Activated CD8-positive, alpha-beta T cell treated with anti-CD3 and anti-CD28 coated beads, Interleukin-2, amount 10 ng/mL, durations not matched to agents 7 days and 5 days (primary cell): ENCODE measurements around the gene SLC8A3. TPM values are rescaled to one million over a fixed set of nuclear protein-coding genes. Genes with fewer than 3 reads are reported as not detected.

Source experiments
- ATAC-seq: fragments of 150-1000 bp; cut with Tn5 transposase; one replicate; pipeline ENCODE4 v1.10.0; 2021; ENCODE audit warnings: moderate library complexity
- CTCF ChIA-PET: fragments of 350-600 bp; sonication (Branson Sonifier 250); formaldehyde crosslinking; loops from one replicate; lab custom pipeline; 2021; ENCODE audit warnings: antibody characterized with exemption; lab: Charles Lee
- POLR2A ChIA-PET: fragments of 350-600 bp; sonication (Branson Sonifier 250); formaldehyde crosslinking; loops from one replicate; lab custom pipeline; 2021; ENCODE audit warnings: antibody characterized with exemption; lab: Charles Lee
- DNase-seq: peaks from one replicate; pipeline ENCODE4 v3.0.0-alpha.2; 2020
- H3K27ac Mint-ChIP-seq: one replicate; pipeline ENCODE4 v1.8.0; 2021; ENCODE audit warnings: mild to moderate bottlenecking, mixed read lengths
- H3K27me3 Mint-ChIP-seq: one replicate; pipeline ENCODE4 v1.8.0; 2021; ENCODE audit warnings: low read depth, mixed read lengths
- H3K36me3 Mint-ChIP-seq: one replicate; pipeline ENCODE4 v1.8.0; 2021; ENCODE audit warnings: low read depth, mixed read lengths
- H3K4me1 Mint-ChIP-seq: one replicate; pipeline ENCODE4 v1.8.0; 2021; ENCODE audit warnings: low read depth, mixed read lengths
- H3K4me3 Mint-ChIP-seq: one replicate; pipeline ENCODE4 v1.8.0; 2021; ENCODE audit warnings: mild to moderate bottlenecking, mixed read lengths
- H3K9me3 Mint-ChIP-seq: one replicate; pipeline ENCODE4 v1.8.0; 2022; ENCODE audit warnings: mixed read lengths; ENCODE audit not compliant: insufficient read depth
- total RNA-seq, 2 experiments: library from RNA; stranded (reverse); gene quantifications; one replicate each; pipeline ENCODE4 v1.2.3, GENCODE V29; 2021

The SLC8A3 gene
- total RNA-seq, 2 experiments from 2014 or later: not detected

DNA sequence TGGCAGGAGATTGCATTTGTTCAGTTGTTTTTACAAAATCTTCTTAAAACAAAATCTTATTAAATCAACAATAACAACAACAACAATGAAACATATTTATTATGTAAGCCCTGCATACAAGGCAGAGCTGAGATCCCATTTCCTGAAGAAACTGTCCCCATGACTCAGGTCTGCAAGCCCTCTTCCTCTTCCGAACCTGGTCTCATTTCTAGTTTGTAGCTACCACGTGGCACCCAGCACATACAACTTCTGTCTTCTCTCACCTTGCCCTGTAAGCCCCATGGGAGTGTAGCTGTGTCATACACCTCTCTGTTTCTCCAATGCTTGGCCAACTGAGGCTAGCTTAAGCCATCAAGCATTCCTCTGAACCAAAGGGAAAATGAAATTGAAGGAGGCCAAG, 106.4 kb downstream of the SLC8A3 start:
- CTCF ChIA-PET: interaction anchor here (1.1 to 1.3 kb wide), 2 partner anchors 8 to 54 kb away, joined by 3 to 4 read pairs; no protein-coding TSS in a partner anchor

DNA sequence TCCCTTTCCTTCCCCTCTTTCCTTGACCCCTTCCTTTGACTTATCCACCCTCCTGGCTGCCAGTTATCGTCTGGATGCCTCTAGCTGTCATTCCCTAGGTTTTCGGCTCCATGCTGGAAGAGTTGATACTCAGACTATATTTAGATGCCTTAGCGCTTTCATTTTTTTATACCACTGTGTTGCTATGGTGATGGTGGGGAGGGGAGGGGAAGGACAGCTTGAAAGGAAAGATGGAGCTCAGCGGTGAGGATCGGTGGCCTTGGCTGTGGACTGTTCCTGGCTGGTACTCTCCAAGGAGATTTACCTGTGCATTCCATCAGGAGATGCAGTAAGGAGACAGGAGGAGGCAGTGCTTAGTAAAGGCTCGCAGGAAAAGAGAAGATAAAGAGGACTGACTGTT, 108.7 kb downstream of the SLC8A3 start:
- H3K27me3 Mint-ChIP-seq: peaks cover 28% of the 10 kb centered on the region
- H3K36me3 Mint-ChIP-seq: no peaks in the 10 kb centered on the region
- H3K27ac Mint-ChIP-seq: no peak overlapping the region
- CTCF ChIA-PET: interaction anchor here (0.7 to 1.5 kb wide), 2 partner anchors 20 to 203 kb away, joined by 3 read pairs; no protein-coding TSS in a partner anchor
- no peaks in the 10 kb centered on the region for H3K4me1 Mint-ChIP-seq
- no peaks in the 10 kb centered on the region for H3K9me3 Mint-ChIP-seq
- POLR2A ChIA-PET: no interaction called here
- ATAC-seq: no peak
- no peak for DNase-seq
- no peak overlapping the region for H3K4me3 Mint-ChIP-seq

More for the DNA sequence above, 106.4 kb downstream of the SLC8A3 start:
- H3K36me3 Mint-ChIP-seq: no peaks in the 10 kb centered on the region
- H3K9me3 Mint-ChIP-seq: no peaks in the 10 kb centered on the region
- ATAC-seq: no peak
- no peaks in the 10 kb centered on the region for H3K4me1 Mint-ChIP-seq
- peaks cover 31% of the 10 kb centered on the region for H3K27me3 Mint-ChIP-seq
- POLR2A ChIA-PET: no interaction called here
- no peak overlapping the region for H3K27ac Mint-ChIP-seq
- no peak overlapping the region for H3K4me3 Mint-ChIP-seq
- DNase-seq: no peak

DNA sequence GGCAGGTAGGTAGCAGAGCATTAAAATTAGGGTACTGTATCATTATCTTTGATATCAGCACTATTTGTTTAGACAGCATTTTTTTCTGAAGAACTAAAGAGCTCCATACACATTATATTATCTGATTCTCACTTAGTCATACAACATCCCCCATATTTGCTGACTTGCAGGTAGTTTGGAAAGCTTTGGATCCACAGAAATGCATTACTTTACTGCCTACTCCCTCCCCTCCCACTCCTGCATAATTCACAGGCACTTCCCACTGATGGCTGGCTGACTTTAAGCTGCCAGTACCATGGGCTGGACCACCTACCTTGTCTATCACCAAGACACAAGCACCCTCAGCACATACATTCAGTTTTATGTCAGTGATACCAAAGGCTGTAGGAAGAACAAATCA, 110.4 kb downstream of the SLC8A3 start:
- peaks cover 19% of the 10 kb centered on the region for H3K27me3 Mint-ChIP-seq
- POLR2A ChIA-PET: no interaction called here
- no peak overlapping the region for H3K4me3 Mint-ChIP-seq
- no peaks in the 10 kb centered on the region for H3K36me3 Mint-ChIP-seq
- no peaks in the 10 kb centered on the region for H3K9me3 Mint-ChIP-seq
- CTCF ChIA-PET: no interaction called here
- H3K27ac Mint-ChIP-seq: no peak overlapping the region
- no peaks in the 10 kb centered on the region for H3K4me1 Mint-ChIP-seq
- DNase-seq: no peak
- no peak for ATAC-seq

DNA sequence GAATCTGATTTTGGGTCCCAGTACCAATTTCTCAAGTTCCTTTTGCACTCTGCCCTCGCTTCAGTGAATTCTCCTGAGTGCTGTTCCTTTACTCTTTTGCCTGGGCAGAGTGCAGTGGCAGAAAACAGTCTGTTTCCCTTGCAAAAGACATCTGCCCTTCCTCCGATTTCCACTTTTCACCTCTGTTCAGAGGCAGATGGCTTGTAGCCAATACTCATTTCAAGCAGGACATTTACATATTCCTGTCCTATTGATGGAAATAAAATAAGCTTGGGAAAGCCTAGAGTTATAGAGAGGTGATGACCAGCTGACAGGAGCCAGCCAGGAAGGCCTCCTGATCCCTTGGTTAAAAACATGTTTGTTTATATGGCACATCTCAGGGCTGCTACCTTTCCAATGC, 111.0 kb downstream of the SLC8A3 start:
- no peaks in the 10 kb centered on the region for H3K9me3 Mint-ChIP-seq
- ATAC-seq: no peak
- DNase-seq: no peak
- H3K27ac Mint-ChIP-seq: no peak overlapping the region
- ChIA-PET POLR2A (no interaction called here), CTCF (no interaction called here)
- H3K27me3 Mint-ChIP-seq: peaks cover 23% of the 10 kb centered on the region
- no peak overlapping the region for H3K4me3 Mint-ChIP-seq
- H3K36me3 Mint-ChIP-seq: no peaks in the 10 kb centered on the region
- no peaks in the 10 kb centered on the region for H3K4me1 Mint-ChIP-seq

DNA sequence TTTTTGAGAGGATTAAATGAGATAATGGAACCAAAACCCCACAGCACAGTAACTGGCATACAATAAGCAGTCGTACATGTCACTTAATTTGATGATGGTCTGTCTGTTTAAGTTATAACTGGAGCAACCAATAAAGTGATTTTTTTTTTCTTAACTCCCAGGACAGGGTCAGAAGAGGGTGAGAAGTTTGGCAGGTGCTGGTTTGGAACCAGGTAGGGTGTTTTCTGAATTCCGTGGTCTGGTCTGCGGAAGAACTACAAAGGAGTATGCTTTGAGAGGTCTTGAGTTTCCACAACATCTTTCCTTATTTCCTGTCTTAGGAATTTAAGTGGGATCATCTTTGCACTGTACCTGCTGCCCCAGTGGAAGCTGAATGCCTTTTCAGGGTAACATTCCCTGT, 111.7 kb downstream of the SLC8A3 start:
- ATAC-seq (no peak), DNase-seq (no peak)
- Mint-ChIP-seq H3K27me3 (peaks cover 21% of the 10 kb centered on the region), H3K27ac (no peak overlapping the region), H3K4me3 (no peak overlapping the region), H3K4me1 (no peaks in the 10 kb centered on the region), H3K36me3 (no peaks in the 10 kb centered on the region), H3K9me3 (no peaks in the 10 kb centered on the region)
- POLR2A ChIA-PET: no interaction called here
- CTCF ChIA-PET: no interaction called here

DNA sequence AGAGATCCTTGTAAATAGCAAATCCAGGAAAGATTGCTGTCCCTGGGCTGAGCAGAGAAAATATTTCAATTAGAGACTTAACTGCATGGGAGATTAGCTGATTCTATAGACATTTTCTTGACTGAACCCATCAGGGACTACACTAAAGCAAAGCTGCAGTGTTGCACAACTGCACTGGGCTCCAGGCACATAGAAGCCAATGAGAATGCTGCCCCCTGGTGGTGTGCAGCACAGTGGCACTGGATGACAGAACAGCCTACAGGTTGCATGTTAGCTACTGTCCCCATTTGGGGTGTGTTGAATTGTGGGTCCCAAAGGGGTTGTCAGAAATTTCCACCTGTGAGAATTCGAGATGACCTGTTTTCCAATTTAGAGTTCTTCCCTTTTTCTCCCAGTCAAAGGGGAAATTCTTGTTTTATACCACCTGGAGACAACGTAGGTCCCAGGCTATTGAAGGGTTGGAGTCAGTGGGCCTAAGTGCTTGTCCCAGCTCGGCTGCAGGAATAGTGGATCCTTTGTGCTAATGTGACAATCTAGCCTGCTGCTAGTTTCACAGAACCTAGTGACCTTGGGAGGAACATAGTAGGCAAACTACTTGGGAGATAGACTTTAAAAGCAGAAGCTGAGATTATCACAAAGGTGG, 114.7 kb downstream of the SLC8A3 start:
- POLR2A ChIA-PET: no interaction called here
- peak; percentile 66 for DNase-seq
- peak; percentile 81 for ATAC-seq
- Mint-ChIP-seq H3K4me1 (no peaks in the 10 kb centered on the region), H3K27me3 (peaks cover 20% of the 10 kb centered on the region), H3K27ac (no peak overlapping the region), H3K9me3 (no peaks in the 10 kb centered on the region), H3K4me3 (no peak overlapping the region), H3K36me3 (no peaks in the 10 kb centered on the region)
- CTCF ChIA-PET: interaction anchor here (0.7 to 2.5 kb wide), 12 partner anchors 9 to 256 kb away, joined by 3 to 20 read pairs (median 4); no protein-coding TSS in a partner anchor

DNA sequence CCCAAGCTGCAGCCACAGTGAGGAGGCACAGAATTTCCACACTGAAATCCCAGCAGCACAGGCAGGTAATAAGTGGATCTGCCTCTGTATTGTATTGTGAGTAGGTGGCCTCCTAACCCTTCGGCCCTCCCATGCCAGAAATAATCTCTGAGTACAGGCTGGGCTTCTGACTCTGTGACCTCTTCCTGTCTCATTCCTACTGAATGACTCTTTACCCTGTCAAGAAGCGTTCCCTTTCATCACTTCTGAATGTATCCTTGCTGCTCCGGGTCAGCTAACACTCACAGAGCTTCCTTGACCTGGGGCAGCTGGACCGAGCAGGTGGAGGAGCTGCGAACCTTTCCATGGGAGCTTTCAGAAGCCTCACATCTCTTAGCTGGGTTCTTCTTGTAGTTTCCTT, 119.6 kb downstream of the SLC8A3 start:
- no peaks in the 10 kb centered on the region for H3K4me1 Mint-ChIP-seq
- DNase-seq (no peak), ATAC-seq (no peak)
- H3K27me3 Mint-ChIP-seq: peaks cover 20% of the 10 kb centered on the region
- no peaks in the 10 kb centered on the region for H3K36me3 Mint-ChIP-seq
- CTCF ChIA-PET: interaction anchor here (0.6 kb wide), 1 partner anchor 14 kb away, joined by 3 read pairs; no protein-coding TSS in a partner anchor
- H3K27ac Mint-ChIP-seq: no peak overlapping the region
- H3K4me3 Mint-ChIP-seq: no peak overlapping the region
- POLR2A ChIA-PET: no interaction called here
- H3K9me3 Mint-ChIP-seq: no peaks in the 10 kb centered on the region

DNA sequence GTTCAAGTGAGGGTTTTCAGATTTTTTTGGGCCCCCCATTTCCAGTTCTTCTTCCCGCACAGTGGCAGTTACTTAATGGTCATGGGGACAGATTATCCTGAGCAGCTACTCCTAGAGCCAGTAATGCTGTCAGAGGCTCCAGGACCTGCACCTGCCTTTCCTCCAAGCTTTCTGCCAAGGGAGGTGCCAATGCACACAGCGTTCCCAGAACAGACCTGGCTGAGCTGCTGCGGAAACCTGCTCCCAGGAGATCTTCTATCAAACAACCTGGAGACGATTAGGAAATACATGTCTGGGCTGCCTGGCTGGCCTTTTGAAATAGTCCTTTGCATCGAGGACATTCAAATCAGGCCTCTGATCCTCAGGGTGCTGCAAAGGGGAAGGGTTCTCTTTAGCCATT, 120.9 kb downstream of the SLC8A3 start:
- Mint-ChIP-seq H3K9me3 (no peaks in the 10 kb centered on the region), H3K4me1 (no peaks in the 10 kb centered on the region), H3K27me3 (peaks cover 19% of the 10 kb centered on the region), H3K4me3 (no peak overlapping the region), H3K27ac (no peak overlapping the region), H3K36me3 (no peaks in the 10 kb centered on the region)
- DNase-seq: no peak
- no peak for ATAC-seq
- POLR2A ChIA-PET: no interaction called here
- CTCF ChIA-PET: no interaction called here

DNA sequence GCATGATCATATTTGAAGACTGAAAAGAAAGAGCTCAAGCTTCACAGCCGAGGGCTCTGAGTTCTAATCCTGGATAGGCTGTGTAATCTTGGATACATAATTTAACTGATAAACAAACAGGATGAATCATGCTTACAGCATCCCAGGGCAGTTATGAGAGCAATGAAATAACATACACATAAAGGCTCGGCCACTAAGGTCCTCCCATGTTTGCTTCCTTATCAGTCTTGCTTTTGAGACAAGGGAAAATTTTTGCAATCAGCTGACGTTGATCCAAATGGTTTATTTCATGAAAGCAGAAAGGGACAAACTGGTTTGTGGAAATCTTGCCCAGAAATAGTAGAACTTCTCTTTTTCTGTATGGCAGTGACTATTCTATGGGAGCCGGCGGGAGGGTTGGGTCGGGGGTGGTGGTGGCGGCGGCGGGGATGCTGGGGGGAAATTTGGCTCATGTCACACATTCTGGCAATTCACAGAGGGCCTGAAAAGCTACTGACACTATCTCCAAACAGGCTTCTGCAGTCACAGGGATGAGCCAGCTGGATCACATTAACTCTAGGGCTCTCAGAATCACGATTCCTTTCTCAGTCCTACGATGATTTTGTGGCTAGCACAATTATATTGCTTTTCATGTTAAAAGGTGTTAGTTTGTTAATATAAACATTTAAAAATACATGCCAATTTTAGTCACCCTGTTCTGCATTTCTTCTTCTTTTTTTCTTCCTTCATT, 124.5 kb downstream of the SLC8A3 start:
- no peak for ATAC-seq
- H3K36me3 Mint-ChIP-seq: no peaks in the 10 kb centered on the region
- H3K4me1 Mint-ChIP-seq: no peaks in the 10 kb centered on the region
- no peak overlapping the region for H3K27ac Mint-ChIP-seq
- H3K27me3 Mint-ChIP-seq: peaks cover 18% of the 10 kb centered on the region
- no peak overlapping the region for H3K4me3 Mint-ChIP-seq
- ChIA-PET CTCF (no interaction called here), POLR2A (interaction anchor here (0.6 kb wide), 1 partner anchor 346 kb away, joined by 3 read pairs; no protein-coding TSS in a partner anchor)
- DNase-seq: no peak
- H3K9me3 Mint-ChIP-seq: no peaks in the 10 kb centered on the region

DNA sequence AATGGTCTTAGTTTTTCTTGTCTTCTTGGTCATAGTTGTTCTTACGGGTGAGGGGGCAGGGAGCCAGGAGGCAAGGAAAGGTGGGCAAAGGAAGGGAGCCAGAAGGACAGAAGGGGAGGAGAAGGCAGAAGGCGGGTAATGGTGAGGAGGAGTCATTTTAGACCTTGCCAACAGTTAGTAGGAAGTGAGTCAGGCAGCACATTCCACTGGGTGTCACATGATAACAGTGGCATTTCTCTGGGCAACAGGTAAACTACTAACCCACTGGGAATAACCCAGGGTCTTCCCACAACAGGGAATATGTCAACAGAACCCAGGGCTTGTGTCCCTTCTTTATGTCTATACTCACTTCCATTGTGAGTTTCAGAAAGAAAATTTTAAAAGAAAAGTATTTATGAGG, 127.6 kb downstream of the SLC8A3 start:
- CTCF ChIA-PET: no interaction called here
- peaks cover 13% of the 10 kb centered on the region for H3K27me3 Mint-ChIP-seq

DNA sequence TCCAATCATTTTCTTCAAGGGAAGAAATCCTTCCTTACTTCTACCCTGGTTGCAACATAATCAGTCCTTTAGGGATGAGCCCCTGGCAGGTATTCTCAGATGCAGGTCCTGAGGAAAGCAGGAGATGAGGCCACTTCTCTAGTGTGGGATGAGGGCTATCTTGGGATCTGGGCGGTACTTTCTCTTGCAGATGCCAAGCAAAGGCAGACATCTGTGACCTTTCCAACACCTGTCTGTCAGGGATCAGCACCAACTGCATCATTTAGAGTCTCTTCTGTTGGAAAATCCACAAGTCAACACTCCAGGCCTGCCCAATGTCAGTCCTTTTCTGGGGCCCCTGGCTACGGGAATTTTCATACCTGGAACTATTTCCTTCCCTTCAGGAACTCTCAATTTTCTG, 129.2 kb downstream of the SLC8A3 start:
- H3K36me3 Mint-ChIP-seq: no peaks in the 10 kb centered on the region
- ChIA-PET CTCF (interaction anchor here (0.6 kb wide), 1 partner anchor 20 kb away, joined by 3 read pairs; no protein-coding TSS in a partner anchor), POLR2A (no interaction called here)
- H3K9me3 Mint-ChIP-seq: no peaks in the 10 kb centered on the region
- ATAC-seq (no peak), DNase-seq (no peak)
- no peak overlapping the region for H3K27ac Mint-ChIP-seq
- H3K27me3 Mint-ChIP-seq: peaks cover 10% of the 10 kb centered on the region
- no peaks in the 10 kb centered on the region for H3K4me1 Mint-ChIP-seq
- H3K4me3 Mint-ChIP-seq: no peak overlapping the region

More for the DNA sequence above, 127.6 kb downstream of the SLC8A3 start:
- ATAC-seq (no peak), DNase-seq (no peak)
- H3K27ac Mint-ChIP-seq: no peak overlapping the region
- H3K4me3 Mint-ChIP-seq: no peak overlapping the region
- H3K4me1 Mint-ChIP-seq: no peaks in the 10 kb centered on the region
- POLR2A ChIA-PET: no interaction called here
- H3K9me3 Mint-ChIP-seq: no peaks in the 10 kb centered on the region
- no peaks in the 10 kb centered on the region for H3K36me3 Mint-ChIP-seq

DNA sequence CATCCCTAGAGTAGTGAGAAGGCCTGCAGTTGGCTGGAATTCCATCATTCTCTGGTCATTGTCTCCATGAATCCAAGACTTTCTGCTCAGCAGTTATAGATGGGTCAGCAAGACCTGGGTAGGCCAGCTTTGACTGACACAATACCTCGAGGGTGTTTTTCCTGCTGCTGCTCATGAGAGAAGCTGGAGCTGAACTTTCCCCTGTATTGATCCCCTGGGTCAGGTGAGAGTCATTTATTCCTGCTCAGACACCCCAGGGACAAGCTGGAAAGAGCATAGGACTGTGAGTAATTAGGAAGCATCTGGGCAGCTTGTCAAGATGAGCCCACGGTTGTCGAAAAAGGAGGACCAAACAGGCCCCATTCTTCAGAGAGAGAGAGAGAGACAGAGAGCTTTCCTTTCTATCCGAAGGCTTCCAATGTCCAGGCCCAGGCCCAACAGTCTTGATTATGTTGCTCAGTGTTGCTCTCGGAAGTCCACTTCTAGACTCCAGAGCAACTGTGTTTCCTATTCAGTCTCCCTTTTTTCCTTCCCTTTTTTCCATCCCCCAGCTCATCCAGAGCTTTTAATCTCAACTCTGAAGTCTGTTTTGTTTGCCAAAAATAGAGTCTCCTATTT, 131.1 kb downstream of the SLC8A3 start:
- Mint-ChIP-seq H3K4me1 (peaks cover 2% of the 10 kb centered on the region), H3K9me3 (no peaks in the 10 kb centered on the region), H3K36me3 (no peaks in the 10 kb centered on the region), H3K27ac (no peak overlapping the region), H3K27me3 (peaks cover 5% of the 10 kb centered on the region), H3K4me3 (no peak overlapping the region)
- CTCF ChIA-PET: interaction anchor here (1.2 kb wide), 1 partner anchor 16 kb away, joined by 3 read pairs; no protein-coding TSS in a partner anchor
- ATAC-seq: no peak
- POLR2A ChIA-PET: no interaction called here
- DNase-seq: no peak
